Fibroblast of skin of right quadriceps (primary cell): ENCODE data around the gene MUL1.
"Not testable (repeated sequence)": the region's sequence is repeated elsewhere in the genome, so short reads cannot be mapped to it uniquely, and the experiment has no call there.

Experiments
- DNase-seq: peaks from one replicate; pipeline ENCODE4 v3.0.0-alpha.2; 2013

MUL1 gene

GRCh38 chr1:20511518-20512428 lies 3.8 kb upstream of the MUL1 start:
- peak; percentile 37 for DNase-seq

GRCh38 chr1:20508411-20508771 lies 440 bp upstream of the MUL1 start:
- no peak for DNase-seq

- no peak for DNase-seq
These were observed 745 bp downstream of the MUL1 start for GRCh38 chr1:20507248-20507563.

- DNase-seq: no peak
These were observed 2.5 kb downstream of the MUL1 start for GRCh38 chr1:20505488-20505887.

GRCh38 chr1:20500716-20501115 lies 7.2 kb downstream of the MUL1 start:
- DNase-seq: no peak

GRCh38 chr1:20499718-20500117 lies 8.2 kb downstream of the MUL1 start:
- DNase-seq: no peak

GRCh38 chr1:20499105-20499504 lies 8.8 kb downstream of the MUL1 start:
- no peak for DNase-seq

- DNase-seq: no peak
These were observed 9.8 kb downstream of the MUL1 start for GRCh38 chr1:20498116-20498515.

GRCh38 chr1:20497506-20497905 lies 10.4 kb downstream of the MUL1 start:
- no peak for DNase-seq

- not testable (repeated sequence) for DNase-seq
These were observed 11.1 kb downstream of the MUL1 start for GRCh38 chr1:20496725-20497383.

GRCh38 chr1:20496241-20496661 lies 11.7 kb downstream of the MUL1 start:
- peak; percentile 80 for DNase-seq

GRCh38 chr1:20495661-20496060 lies 12.3 kb downstream of the MUL1 start:
- DNase-seq: no peak

GRCh38 chr1:20494609-20495311 lies 13.2 kb downstream of the MUL1 start:
- DNase-seq: peak; percentile 81

- peak; percentile 85 for DNase-seq
These were observed 13.9 kb downstream of the MUL1 start for GRCh38 chr1:20493839-20494608.

- DNase-seq: no peak
These were observed 14.6 kb downstream of the MUL1 start for GRCh38 chr1:20493309-20493708.

- DNase-seq: no peak
These were observed 15.2 kb downstream of the MUL1 start for GRCh38 chr1:20492751-20493150.

- no peak for DNase-seq
These were observed 16.1 kb downstream of the MUL1 start for GRCh38 chr1:20491866-20492265.

- DNase-seq: no peak
These were observed 16.8 kb downstream of the MUL1 start for GRCh38 chr1:20491178-20491577.

- no peak for DNase-seq
These were observed 20.7 kb downstream of the MUL1 start for GRCh38 chr1:20487236-20487590.

- peak; percentile 40 for DNase-seq
These were observed 21.3 kb downstream of the MUL1 start for GRCh38 chr1:20486457-20487235.

GRCh38 chr1:20485527-20486456 lies 22.2 kb downstream of the MUL1 start, which contains the start of gene CAMK2N1:
Gene CAMK2N1 (minus strand): TSS chr1:20486210. CDS start chr1:20485379, 831 bp downstream.
- peak; percentile 62 for DNase-seq
